RKO (cell line): ENCODE results near the gene PNPT1.
"Not testable (repeated sequence)": the region's sequence is repeated elsewhere in the genome, so short reads cannot be mapped to it uniquely, and the experiment has no call there.

Source experiments
- DNase-seq: peaks from one replicate; pipeline ENCODE4 v3.0.0-alpha.2; 2016; ENCODE audit warnings: low spot score

PNPT1 gene

GRCh38 chr2:55693181-55694125 lies at the start of gene PNPT1:
PNPT1 (minus strand) TSS chr2:55693844; CDS start chr2:55693823, 21 bp downstream.
- DNase-seq = peak; percentile 98

GRCh38 chr2:55742996-55743395 lies 49.4 kb upstream of the PNPT1 start:
- no peak for DNase-seq

- not testable (repeated sequence) for DNase-seq
Observed at GRCh38 chr2:55736019-55736536, 42.4 kb upstream of the PNPT1 start.

GRCh38 chr2:55734726-55735125 lies 41.1 kb upstream of the PNPT1 start:
- DNase-seq = no peak

- no peak for DNase-seq
Observed at GRCh38 chr2:55733335-55733734, 39.7 kb upstream of the PNPT1 start.

- DNase-seq = no peak
Observed at GRCh38 chr2:55732854-55733253, 39.2 kb upstream of the PNPT1 start.

- no peak for DNase-seq
Observed at GRCh38 chr2:55729136-55729685, 35.6 kb upstream of the PNPT1 start.

GRCh38 chr2:55721596-55722215 lies 28.1 kb upstream of the PNPT1 start:
- DNase-seq = no peak

GRCh38 chr2:55720417-55720816 lies 26.8 kb upstream of the PNPT1 start:
- no peak for DNase-seq

- DNase-seq = no peak
Observed at GRCh38 chr2:55719852-55720251, 26.2 kb upstream of the PNPT1 start.

GRCh38 chr2:55718165-55719008 lies 24.7 kb upstream of the PNPT1 start:
- DNase-seq = peak; percentile 70

GRCh38 chr2:55715626-55716025 lies 22.0 kb upstream of the PNPT1 start:
- DNase-seq = no peak

GRCh38 chr2:55715178-55715577 lies 21.5 kb upstream of the PNPT1 start:
- DNase-seq = not testable (repeated sequence)

- DNase-seq = no peak
Observed at GRCh38 chr2:55712477-55713060, 18.9 kb upstream of the PNPT1 start.

- DNase-seq = no peak
Observed at GRCh38 chr2:55710025-55710424, 16.4 kb upstream of the PNPT1 start.

GRCh38 chr2:55707751-55708150 lies 14.1 kb upstream of the PNPT1 start:
- DNase-seq = no peak

- DNase-seq = not testable (repeated sequence)
Observed at GRCh38 chr2:55706258-55706657, 12.6 kb upstream of the PNPT1 start.

GRCh38 chr2:55705027-55705653 lies 11.5 kb upstream of the PNPT1 start:
- no peak for DNase-seq

GRCh38 chr2:55703350-55703749 lies 9.7 kb upstream of the PNPT1 start:
- no peak for DNase-seq

GRCh38 chr2:55692740-55693139 lies 904 bp downstream of the PNPT1 start:
- not testable (repeated sequence) for DNase-seq

- DNase-seq = no peak
Observed at GRCh38 chr2:55672630-55673029, 21.0 kb downstream of the PNPT1 start.
